ENCODE results near the gene BBOX1. TPM values are rescaled to one million over a fixed set of nuclear protein-coding genes. Genes with fewer than 3 reads are reported as not detected.

The BBOX1 gene
- total RNA-seq, 1 donor from 2014 or later = not detected

DNA sequence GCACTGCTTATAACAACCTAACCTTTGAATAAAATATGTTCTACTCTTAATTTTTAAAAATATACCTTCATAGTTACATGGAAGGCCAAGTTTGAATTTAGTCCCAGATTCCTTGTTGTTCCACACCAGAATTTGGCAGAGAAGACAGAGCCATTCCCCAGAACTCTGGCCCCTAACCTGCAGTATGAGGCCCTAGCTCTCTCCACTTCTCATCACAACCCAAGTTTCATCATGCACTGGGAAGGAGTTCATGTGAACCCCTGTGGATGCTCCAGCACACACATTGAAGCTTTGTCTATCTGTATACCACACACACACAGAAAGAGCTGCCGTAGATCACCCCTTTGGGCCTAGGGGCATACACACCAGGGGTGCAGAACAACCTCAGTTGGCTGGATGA lies 10.6 kb upstream of the BBOX1 start:
- H3K27ac ChIP-seq = no peak overlapping the region
- no peaks in the 10 kb centered on the region for H3K9me3 ChIP-seq
- TF ChIP-seq, protein P1, sequence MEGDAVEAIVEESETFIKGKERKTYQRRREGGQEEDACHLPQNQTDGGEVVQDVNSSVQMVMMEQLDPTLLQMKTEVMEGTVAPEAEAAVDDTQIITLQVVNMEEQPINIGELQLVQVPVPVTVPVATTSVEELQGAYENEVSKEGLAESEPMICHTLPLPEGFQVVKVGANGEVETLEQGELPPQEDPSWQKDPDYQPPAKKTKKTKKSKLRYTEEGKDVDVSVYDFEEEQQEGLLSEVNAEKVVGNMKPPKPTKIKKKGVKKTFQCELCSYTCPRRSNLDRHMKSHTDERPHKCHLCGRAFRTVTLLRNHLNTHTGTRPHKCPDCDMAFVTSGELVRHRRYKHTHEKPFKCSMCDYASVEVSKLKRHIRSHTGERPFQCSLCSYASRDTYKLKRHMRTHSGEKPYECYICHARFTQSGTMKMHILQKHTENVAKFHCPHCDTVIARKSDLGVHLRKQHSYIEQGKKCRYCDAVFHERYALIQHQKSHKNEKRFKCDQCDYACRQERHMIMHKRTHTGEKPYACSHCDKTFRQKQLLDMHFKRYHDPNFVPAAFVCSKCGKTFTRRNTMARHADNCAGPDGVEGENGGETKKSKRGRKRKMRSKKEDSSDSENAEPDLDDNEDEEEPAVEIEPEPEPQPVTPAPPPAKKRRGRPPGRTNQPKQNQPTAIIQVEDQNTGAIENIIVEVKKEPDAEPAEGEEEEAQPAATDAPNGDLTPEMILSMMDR (IDR thresholded peaks at IDR 0.05) = no peak
- intact Hi-C loops (cut with DNase I) = no loop called here
- no peak overlapping the region for H3K4me3 ChIP-seq
- ATAC-seq (no peak), DNase-seq (no peak)
- H3K27me3 ChIP-seq = no peaks in the 10 kb centered on the region
- H3K4me1 ChIP-seq = no peaks in the 10 kb centered on the region
- no peaks in the 10 kb centered on the region for H3K36me3 ChIP-seq

DNA sequence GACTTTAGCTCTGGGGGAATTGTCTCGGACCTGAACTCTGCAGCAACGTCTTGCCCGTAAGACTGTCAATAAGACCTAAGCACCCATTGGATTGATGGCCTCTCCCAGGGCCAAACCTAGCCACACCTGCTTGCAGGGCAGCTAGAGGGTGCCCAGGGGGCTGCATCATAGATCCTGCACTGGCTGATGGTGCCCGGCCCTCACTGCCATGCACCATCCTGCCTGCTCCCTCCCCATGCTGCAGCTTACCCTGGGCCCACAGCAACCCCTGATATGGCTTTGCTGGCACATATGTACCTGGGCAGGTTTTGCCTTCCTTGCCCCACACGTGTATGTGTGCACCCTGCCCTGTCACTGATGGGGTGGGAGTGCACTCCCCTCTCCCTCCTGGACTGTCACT lies 8.9 kb upstream of the BBOX1 start:
- H3K27me3 ChIP-seq = no peaks in the 10 kb centered on the region
- H3K4me3 ChIP-seq = no peak overlapping the region
- H3K27ac ChIP-seq = no peak overlapping the region
- H3K36me3 ChIP-seq = no peaks in the 10 kb centered on the region
- no peaks in the 10 kb centered on the region for H3K4me1 ChIP-seq
- no peaks in the 10 kb centered on the region for H3K9me3 ChIP-seq
- DNase-seq = no peak
- TF ChIP-seq, protein P1 (IDR thresholded peaks at IDR 0.05) = no peak
- intact Hi-C loops (cut with DNase I) = no loop called here
- no peak for ATAC-seq

DNA sequence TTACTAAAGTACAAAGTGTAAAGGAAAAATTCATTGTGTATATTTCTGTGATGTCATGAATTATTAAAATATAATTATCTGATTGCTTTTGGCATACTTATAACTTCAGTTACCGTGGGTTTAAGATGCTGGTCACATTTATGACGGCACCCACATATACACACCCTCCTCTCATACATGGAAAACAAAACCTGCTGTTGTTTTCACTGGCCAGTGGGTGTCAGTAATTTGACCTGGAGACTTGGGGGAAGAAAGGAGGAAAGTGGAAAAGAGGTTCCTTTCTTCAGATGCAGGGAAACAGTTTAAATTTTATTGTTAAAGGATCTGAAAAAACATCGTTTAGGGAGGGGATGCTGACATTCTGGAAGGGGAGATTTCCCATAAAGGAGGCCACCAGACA lies 742 bp upstream of the BBOX1 start:
- H3K4me1 ChIP-seq = no peaks in the 10 kb centered on the region
- TF ChIP-seq, protein P1 (IDR thresholded peaks at IDR 0.05) = no peak
- no peak overlapping the region for H3K4me3 ChIP-seq
- H3K27ac ChIP-seq = no peak overlapping the region
- intact Hi-C loops (cut with DNase I) = no loop called here
- no peaks in the 10 kb centered on the region for H3K9me3 ChIP-seq
- ATAC-seq (no peak), DNase-seq (no peak)
- H3K27me3 ChIP-seq = no peaks in the 10 kb centered on the region
- no peaks in the 10 kb centered on the region for H3K36me3 ChIP-seq

DNA sequence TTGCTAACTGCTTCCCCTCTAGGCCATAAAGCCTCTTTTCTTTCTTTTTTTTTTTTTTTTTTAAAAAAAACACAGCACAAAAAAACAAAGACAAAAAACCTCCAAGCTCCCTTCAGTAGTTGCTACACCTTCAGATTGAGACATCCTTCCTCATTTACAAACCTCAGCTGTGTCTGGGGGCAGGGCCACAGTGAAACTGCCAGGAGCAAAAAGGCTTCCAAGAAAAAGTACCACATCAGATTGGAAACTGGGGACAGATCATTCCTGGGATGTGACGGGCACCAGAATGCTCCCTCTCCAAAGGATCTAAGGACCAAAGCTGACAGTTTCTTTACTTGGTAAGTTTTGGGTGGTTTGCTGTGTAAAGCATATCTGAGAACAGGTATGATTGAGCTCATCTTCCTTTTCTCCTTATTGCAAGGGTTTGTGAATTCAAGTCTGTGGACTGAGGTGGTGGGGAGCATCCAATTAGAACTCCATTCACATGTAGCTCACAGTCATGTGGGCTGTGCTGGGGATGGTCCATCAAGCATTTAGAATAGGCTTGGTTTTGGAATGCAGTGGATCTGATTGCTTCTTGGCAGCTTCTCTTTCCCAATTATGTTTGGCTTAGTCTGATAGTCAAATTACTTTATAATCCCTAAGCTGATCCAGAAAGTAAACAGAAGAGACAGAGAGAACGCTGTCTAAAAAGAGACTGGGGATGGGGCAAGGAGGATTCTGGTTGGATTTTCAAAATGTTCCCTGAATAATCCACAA lies 705 bp downstream of the BBOX1 start:
- ATAC-seq = no peak

DNA sequence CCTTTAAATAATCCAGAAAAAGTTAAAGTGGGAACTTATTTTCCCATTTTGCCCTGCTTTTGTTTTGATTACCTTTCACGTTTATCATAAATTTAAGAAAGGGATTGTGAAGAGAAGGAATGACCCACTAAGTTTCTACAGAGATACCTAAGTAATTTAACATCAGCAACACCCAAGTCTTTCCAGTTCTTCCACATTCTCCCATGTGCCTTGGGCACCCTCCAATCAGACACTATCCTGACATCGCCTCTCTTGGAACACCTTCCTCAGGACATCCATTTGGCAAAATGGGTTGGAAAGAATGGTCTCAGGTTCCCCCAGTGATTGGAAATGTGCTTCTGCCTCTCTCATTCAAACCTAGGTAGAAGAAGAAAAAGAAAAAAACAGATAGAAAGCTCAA lies 6.3 kb downstream of the BBOX1 start:
- Histone ChIP-seq H3K27me3 (no peaks in the 10 kb centered on the region), H3K36me3 (no peaks in the 10 kb centered on the region), H3K9me3 (no peaks in the 10 kb centered on the region), H3K4me1 (no peaks in the 10 kb centered on the region), H3K4me3 (no peak overlapping the region), H3K27ac (no peak overlapping the region)
- ATAC-seq (no peak), DNase-seq (no peak)
- intact Hi-C loops (cut with DNase I) = no loop called here
- TF ChIP-seq, protein P1 (IDR thresholded peaks at IDR 0.05) = no peak

More for the DNA sequence above, 705 bp downstream of the BBOX1 start:
- intact Hi-C loops (cut with DNase I) = no loop called here
- Histone ChIP-seq H3K36me3 (no peaks in the 10 kb centered on the region), H3K4me1 (no peaks in the 10 kb centered on the region), H3K9me3 (no peaks in the 10 kb centered on the region), H3K27me3 (no peaks in the 10 kb centered on the region), H3K27ac (no peak overlapping the region), H3K4me3 (no peak overlapping the region)
- no peak for DNase-seq
- TF ChIP-seq, protein P1 (IDR thresholded peaks at IDR 0.05) = no peak
